HG02588 (cell line): Measurements from ENCODE around the gene ECHDC1.

Experiments used
- ATAC-seq: cut with Tn5 transposase; IDR thresholded peaks from one replicate; pipeline ENCODE4 v1.9.1; 2021; ENCODE audit warnings: mild to moderate bottlenecking, moderate library complexity; ENCODE audit not compliant: unreplicated experiment

Gene ECHDC1

DNA sequence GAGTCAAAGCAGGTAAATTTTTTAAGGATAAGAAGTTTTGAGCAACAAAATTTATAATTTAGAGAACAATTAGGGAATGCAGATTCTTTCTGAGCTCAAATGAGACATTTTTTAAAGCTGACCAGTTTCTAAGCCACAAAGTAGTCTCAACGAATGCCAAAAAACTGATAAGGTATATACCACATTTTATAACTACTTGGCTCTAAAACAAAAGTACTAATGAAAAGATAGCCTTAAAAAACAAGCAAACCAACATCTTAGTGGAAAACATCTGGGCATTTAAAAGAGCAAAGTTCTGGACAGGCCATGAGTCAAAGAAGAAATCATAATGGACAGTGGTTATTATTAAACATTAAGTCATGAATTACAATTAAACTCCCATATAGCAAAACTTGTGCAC lies 99.9 kb downstream of the ECHDC1 start:
- ATAC-seq = no peak
